B cell (primary cell): ENCODE data around the gene CCDC91. TPM values are rescaled to one million over a fixed set of nuclear protein-coding genes. Genes with fewer than 3 reads are reported as not detected.

Experiments
- ATAC-seq: fragments of 200-7000 bp; cut with Tn5 transposase; one replicate; pipeline ENCODE4 v1.10.0; 2021; ENCODE audit warnings: low read depth, mild to moderate bottlenecking, moderate number of reproducible peaks, moderate library complexity
- CTCF ChIA-PET: fragments of 350-600 bp; sonication (Branson Sonifier 250); formaldehyde crosslinking; loops from one replicate; lab custom pipeline; 2021; ENCODE audit warnings: antibody characterized with exemption, inconsistent platforms; lab: Charles Lee
- POLR2A ChIA-PET: fragments of 350-600 bp; sonication (Branson Sonifier 250); formaldehyde crosslinking; loops from one replicate; lab custom pipeline; 2021; ENCODE audit warnings: antibody characterized with exemption; lab: Charles Lee
- DNase-seq: peaks from one replicate; pipeline ENCODE4 v3.0.0; 2013
- H2AFZ ChIP-seq: 2 replicates; pipeline ENCODE4 v1.6.1; 2012; ENCODE audit warnings: mild to moderate bottlenecking, low read depth, low read length; ENCODE audit not compliant: insufficient read depth, poor library complexity, severe bottlenecking
- H3K27ac ChIP-seq, 2 donors: 1 replicate in 1 of 2; 2 replicates in 1 of 2; pipeline ENCODE4 v1.5.1; 2012 to 2013; ENCODE audit warnings: low read length in 2 of 2, mild to moderate bottlenecking in 2 of 2, moderate library complexity in 1 of 2
- H3K27me3 ChIP-seq, 4 experiments: fragments of 200-600 bp in 1 of 4; sonication (generic) in 1 of 4; replicated peaks in 1 of 4; 1 replicate in 2 of 4; 2 replicates in 2 of 4; pipeline versions ENCODE4 v1.6.1 to v1.7.0; 2013 to 2016; ENCODE audit warnings: low read length in 3 of 4, mild to moderate bottlenecking in 2 of 4, mixed read lengths in 1 of 4, moderate library complexity in 1 of 4; ENCODE audit not compliant: insufficient read depth in 4 of 4, control insufficient read depth in 3 of 4; ENCODE audit errors: control extremely low read depth in 1 of 4
- H3K36me3 ChIP-seq, 2 experiments: replicated peaks in 1 of 2; 1 replicate in 1 of 2; 2 replicates in 1 of 2; pipeline versions ENCODE4 v1.6.1 to v1.7.1; 2013; ENCODE audit warnings: low read length in 1 of 2; ENCODE audit not compliant: insufficient read depth in 2 of 2, control insufficient read depth in 1 of 2; ENCODE audit errors: control extremely low read depth in 1 of 2, extremely low read depth in 1 of 2
- H3K4me1 ChIP-seq, 2 donors: fragments of 200-600 bp in 1 of 2; sonication (generic) in 1 of 2; 1 replicate in 1 of 2; 2 replicates in 1 of 2; pipeline versions ENCODE4 v1.5.1 to v1.6.1; 2013 to 2017; ENCODE audit warnings: low read length in 2 of 2; ENCODE audit not compliant: control insufficient read depth in 2 of 2, insufficient read depth in 2 of 2
- H3K4me2 ChIP-seq: replicated peaks from 2 replicates; pipeline ENCODE3; 2012; ENCODE audit warnings: mild to moderate bottlenecking, low read depth, low read length; ENCODE audit not compliant: poor library complexity, severe bottlenecking
- H3K4me3 ChIP-seq, 5 experiments: fragments of 200-600 bp in 1 of 5; sonication (generic) in 1 of 5; 1 replicate in 3 of 5; 2 replicates in 2 of 5; pipeline versions ENCODE4 v1.5.1 to v1.7.0; 2011 to 2016; ENCODE audit warnings: low read length in 4 of 5, mild to moderate bottlenecking in 4 of 5, low read depth in 2 of 5, control low read depth in 1 of 5, moderate library complexity in 1 of 5; ENCODE audit not compliant: insufficient read depth in 1 of 5; ENCODE audit errors: control extremely low read depth in 1 of 5, extremely low read depth in 1 of 5
- H3K79me2 ChIP-seq: fragments of 200-600 bp; sonication (generic); one replicate; pipeline ENCODE4 v1.6.0; 2016; ENCODE audit warnings: low read length; ENCODE audit not compliant: control insufficient read depth, insufficient read depth
- H3K9ac ChIP-seq: fragments of 200-600 bp; sonication (generic); 2 replicates; pipeline ENCODE4 v1.6.1; 2017; ENCODE audit warnings: mild to moderate bottlenecking, low read length, moderate library complexity
- H3K9me3 ChIP-seq, 3 donors: one replicate each; pipeline versions ENCODE4 v1.6.1 to v1.7.1; 2013; ENCODE audit warnings: low read length in 2 of 3; ENCODE audit not compliant: control insufficient read depth in 2 of 3, insufficient read depth in 1 of 3; ENCODE audit errors: control extremely low read depth in 1 of 3
- H4K20me1 ChIP-seq: 2 replicates; pipeline ENCODE4 v1.6.0; 2012; ENCODE audit warnings: mild to moderate bottlenecking, low read length; ENCODE audit not compliant: insufficient read depth, control insufficient read depth, poor library complexity, severe bottlenecking
- H3K27ac Mint-ChIP-seq: one replicate; pipeline ENCODE4 v1.8.0; 2021; ENCODE audit warnings: mixed read lengths
- H3K27me3 Mint-ChIP-seq: one replicate; pipeline ENCODE4 v1.8.0; 2021; ENCODE audit warnings: mixed read lengths
- H3K4me1 Mint-ChIP-seq: one replicate; pipeline ENCODE4 v1.8.0; 2021; ENCODE audit warnings: mixed read lengths
- H3K4me3 Mint-ChIP-seq: one replicate; pipeline ENCODE4 v1.8.0; 2021; ENCODE audit warnings: mixed read lengths
- H3K9me3 Mint-ChIP-seq: one replicate; pipeline ENCODE4 v1.8.0; 2022; ENCODE audit warnings: mixed read lengths; ENCODE audit not compliant: insufficient read depth
- EZH2 ChIP-seq: IDR thresholded peaks from 2 replicates; pipeline ENCODE4 v1.6.1; 2012; ENCODE audit warnings: borderline replicate concordance, low read depth, mild to moderate bottlenecking, moderate library complexity, low read length; ENCODE audit not compliant: insufficient read depth, poor library complexity, severe bottlenecking
- WGBS: methylation state at CpG from one replicate; pipeline ENCODE4 v1.1.5; 2013; ENCODE audit warnings: missing lambda C conversion rate; ENCODE audit not compliant: insufficient coverage; 5-methylcytosine and 5-hydroxymethylcytosine counted together
- intact Hi-C: fragments of 100-400 bp; cut with micrococcal nuclease; formaldehyde crosslinking; loops from one replicate; pipeline ENCODE4 v1.10.0; 2022
- polyA plus RNA-seq: library from polyadenylated mRNA; depleted of rRNA; stranded (reverse); fragments of >200 nt; gene quantifications from 2 replicates; pipeline ENCODE4 v1.2.3, GENCODE V29; 2012
- total RNA-seq, 2 donors: library from RNA; stranded (reverse); fragments of 120-200 nt in 1 of 2; gene quantifications; 1 replicate in 1 of 2; 2 replicates in 1 of 2; pipeline versions ENCODE4 v1.2.3 to v1.2.4, GENCODE V29; 2013 to 2022
- TF ChIP-seq, protein P1 (sequence below): fragments of 200-600 bp; IDR thresholded peaks from one replicate; pipeline ENCODE4 v1.8.0; 2022; ENCODE audit warnings: antibody characterized with exemption, mild to moderate bottlenecking

The CCDC91 gene
- total and polyA plus RNA-seq, 2 donors (not counting 1 experiment from before 2014, with no cell fraction given), result 10.9 to 64.8 TPM

DNA sequence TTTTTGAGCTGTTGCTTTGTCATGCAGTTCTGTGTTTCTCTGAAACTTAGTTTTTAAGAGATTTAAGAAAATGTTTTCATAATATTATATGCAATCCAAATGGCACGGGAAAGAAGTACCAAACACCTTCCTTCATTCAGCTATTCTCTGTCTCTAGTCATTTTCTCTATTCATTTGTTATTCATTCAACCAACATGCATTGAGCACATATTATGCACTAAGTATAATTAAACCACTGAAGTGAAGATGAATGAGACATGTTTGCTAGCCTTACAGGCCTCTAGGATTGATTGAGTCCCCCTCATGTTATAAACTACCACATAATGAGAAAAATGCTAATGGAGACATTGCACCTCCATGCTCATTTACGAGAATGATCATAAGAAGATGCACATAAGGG, 45.7 kb upstream of the CCDC91 start:
- Mint-ChIP-seq H3K4me3 (no peak overlapping the region), H3K27me3 (peaks cover 3% of the 10 kb centered on the region), H3K4me1 (no peaks in the 10 kb centered on the region), H3K9me3 (no peaks in the 10 kb centered on the region), H3K27ac (no peak overlapping the region)
- Histone ChIP-seq H3K9ac (no peak overlapping the region), H3K79me2 (no peaks in the 10 kb centered on the region), H3K27me3 (no peaks in the 10 kb centered on the region), H3K36me3 (no peaks in the 10 kb centered on the region), H3K4me2 (no peak overlapping the region), H3K4me1 (no peaks in the 10 kb centered on the region), H3K4me3 (no peak overlapping the region), H2AFZ (no peak overlapping the region), H4K20me1 (no peaks in the 10 kb centered on the region), H3K9me3 (no peaks in the 10 kb centered on the region), H3K27ac (no peak overlapping the region)
- intact Hi-C loops, result no loop called here
- ATAC-seq (no peak), DNase-seq (no peak)
- CTCF ChIA-PET, result no interaction called here
- POLR2A ChIA-PET, result no interaction called here
- WGBS, result 100% methylated on average over 1 of the region's 2 CpGs
- TF ChIP-seq, protein P1, sequence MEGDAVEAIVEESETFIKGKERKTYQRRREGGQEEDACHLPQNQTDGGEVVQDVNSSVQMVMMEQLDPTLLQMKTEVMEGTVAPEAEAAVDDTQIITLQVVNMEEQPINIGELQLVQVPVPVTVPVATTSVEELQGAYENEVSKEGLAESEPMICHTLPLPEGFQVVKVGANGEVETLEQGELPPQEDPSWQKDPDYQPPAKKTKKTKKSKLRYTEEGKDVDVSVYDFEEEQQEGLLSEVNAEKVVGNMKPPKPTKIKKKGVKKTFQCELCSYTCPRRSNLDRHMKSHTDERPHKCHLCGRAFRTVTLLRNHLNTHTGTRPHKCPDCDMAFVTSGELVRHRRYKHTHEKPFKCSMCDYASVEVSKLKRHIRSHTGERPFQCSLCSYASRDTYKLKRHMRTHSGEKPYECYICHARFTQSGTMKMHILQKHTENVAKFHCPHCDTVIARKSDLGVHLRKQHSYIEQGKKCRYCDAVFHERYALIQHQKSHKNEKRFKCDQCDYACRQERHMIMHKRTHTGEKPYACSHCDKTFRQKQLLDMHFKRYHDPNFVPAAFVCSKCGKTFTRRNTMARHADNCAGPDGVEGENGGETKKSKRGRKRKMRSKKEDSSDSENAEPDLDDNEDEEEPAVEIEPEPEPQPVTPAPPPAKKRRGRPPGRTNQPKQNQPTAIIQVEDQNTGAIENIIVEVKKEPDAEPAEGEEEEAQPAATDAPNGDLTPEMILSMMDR, result no peak
- no peak for TF ChIP-seq EZH2

DNA sequence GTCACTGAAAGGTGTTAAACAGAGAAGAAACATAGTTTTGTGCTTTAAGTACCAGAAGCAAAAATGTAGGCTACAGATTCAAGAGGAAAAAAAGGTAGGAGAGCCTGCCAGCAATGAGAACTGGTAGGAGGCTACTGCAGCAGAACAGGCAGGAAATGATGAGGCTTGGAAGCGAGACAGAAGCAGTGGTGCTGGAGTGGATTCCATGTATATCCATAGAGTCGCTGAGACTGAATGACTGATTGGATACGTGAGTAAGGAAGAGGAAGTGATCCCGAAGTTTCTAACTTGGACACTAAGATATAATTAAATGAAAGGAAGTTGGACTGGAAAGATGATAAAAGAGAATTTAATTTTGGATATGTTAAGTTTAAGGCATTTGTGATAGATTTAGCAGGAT, 45.0 kb upstream of the CCDC91 start:
- H3K4me1 Mint-ChIP-seq, result no peaks in the 10 kb centered on the region
- Histone ChIP-seq H3K79me2 (no peaks in the 10 kb centered on the region), H4K20me1 (no peaks in the 10 kb centered on the region), H3K4me2 (no peak overlapping the region), H3K36me3 (no peaks in the 10 kb centered on the region), H2AFZ (no peak overlapping the region), H3K4me1 (no peaks in the 10 kb centered on the region), H3K4me3 (no peak overlapping the region), H3K27ac (no peak overlapping the region), H3K9ac (no peak overlapping the region), H3K27me3 (no peaks in the 10 kb centered on the region), H3K9me3 (no peaks in the 10 kb centered on the region)
- CTCF ChIA-PET, result no interaction called here
- no peak overlapping the region for H3K4me3 Mint-ChIP-seq
- H3K27ac Mint-ChIP-seq, result no peak overlapping the region
- ATAC-seq (no peak), DNase-seq (no peak)
- POLR2A ChIA-PET, result no interaction called here
- TF ChIP-seq, protein P1, result no peak
- no peak for TF ChIP-seq EZH2
- 91% methylated on average over 3 of the region's 4 CpGs for WGBS
- H3K27me3 Mint-ChIP-seq, result peaks cover 3% of the 10 kb centered on the region
- H3K9me3 Mint-ChIP-seq, result no peaks in the 10 kb centered on the region
- intact Hi-C loops, result no loop called here
